Rectal smooth muscle tissue (tissue), 1 donor: ENCODE measurements around the gene C1R.

Experiments used
- H3K27ac ChIP-seq: one replicate; pipeline ENCODE4 v1.7.0; 2013; ENCODE audit warnings: low read depth, low read length, inconsistent platforms
- H3K27me3 ChIP-seq: one replicate; pipeline ENCODE4 v1.7.0; 2013; ENCODE audit warnings: low read length; ENCODE audit not compliant: control insufficient read depth, insufficient read depth
- H3K36me3 ChIP-seq: one replicate; pipeline ENCODE4 v1.7.0; 2013; ENCODE audit warnings: low read length; ENCODE audit not compliant: control insufficient read depth, insufficient read depth
- H3K4me1 ChIP-seq: one replicate; pipeline ENCODE4 v1.7.0; 2013; ENCODE audit warnings: low read length; ENCODE audit not compliant: control insufficient read depth, insufficient read depth
- H3K4me3 ChIP-seq: one replicate; pipeline ENCODE4 v1.7.0; 2013; ENCODE audit warnings: low read length
- H3K9ac ChIP-seq: one replicate; pipeline ENCODE4 v1.7.0; 2013; ENCODE audit warnings: low read length

The C1R gene

GRCh38 chr12:7092229-7092985 is at the start of gene C1R:
Gene C1R (minus strand): TSS chr12:7092445. CDS start chr12:7092388, 57 bp downstream.
- H3K9ac ChIP-seq, result peak within 1 kb of the TSS; percentile 16
- H3K27me3 ChIP-seq, result no peaks in the 10 kb centered on the region
- peak within 1 kb of the TSS; percentile 58 for H3K4me3 ChIP-seq
- H3K27ac ChIP-seq, result peak within 1 kb of the TSS; percentile 71
- H3K36me3 ChIP-seq, result no peaks in the 10 kb centered on the region
- H3K4me1 ChIP-seq, result peaks cover 11% of the 10 kb centered on the region

- Histone ChIP-seq H3K9ac (no peak overlapping the region), H3K4me3 (no peak overlapping the region), H3K4me1 (no peaks in the 10 kb centered on the region), H3K27ac (no peak overlapping the region), H3K36me3 (peaks cover 5% of the 10 kb centered on the region), H3K27me3 (no peaks in the 10 kb centered on the region)
Observed at GRCh38 chr12:7141351-7142005, 49.2 kb upstream of the C1R start.

- no peak overlapping the region for H3K27ac ChIP-seq
- no peaks in the 10 kb centered on the region for H3K27me3 ChIP-seq
- no peak overlapping the region for H3K9ac ChIP-seq
- no peaks in the 10 kb centered on the region for H3K4me1 ChIP-seq
- no peak overlapping the region for H3K4me3 ChIP-seq
- peaks cover 5% of the 10 kb centered on the region for H3K36me3 ChIP-seq
Observed at GRCh38 chr12:7139200-7139599, 47.0 kb upstream of the C1R start.

- peaks cover 5% of the 10 kb centered on the region for H3K36me3 ChIP-seq
- no peaks in the 10 kb centered on the region for H3K27me3 ChIP-seq
- no peak overlapping the region for H3K9ac ChIP-seq
- no peak overlapping the region for H3K27ac ChIP-seq
- H3K4me3 ChIP-seq, result no peak overlapping the region
- H3K4me1 ChIP-seq, result no peaks in the 10 kb centered on the region
Observed at GRCh38 chr12:7137908-7138307, 45.7 kb upstream of the C1R start.

GRCh38 chr12:7136676-7137075 is 44.4 kb upstream of the C1R start:
- no peaks in the 10 kb centered on the region for H3K27me3 ChIP-seq
- no peak overlapping the region for H3K9ac ChIP-seq
- H3K4me3 ChIP-seq, result no peak overlapping the region
- H3K36me3 ChIP-seq, result peaks cover 5% of the 10 kb centered on the region
- no peak overlapping the region for H3K27ac ChIP-seq
- no peaks in the 10 kb centered on the region for H3K4me1 ChIP-seq

GRCh38 chr12:7136071-7136470 is 43.8 kb upstream of the C1R start:
- H3K27me3 ChIP-seq, result no peaks in the 10 kb centered on the region
- no peak overlapping the region for H3K4me3 ChIP-seq
- no peak overlapping the region for H3K9ac ChIP-seq
- H3K36me3 ChIP-seq, result peaks cover 2% of the 10 kb centered on the region
- no peak overlapping the region for H3K27ac ChIP-seq
- no peaks in the 10 kb centered on the region for H3K4me1 ChIP-seq

- Histone ChIP-seq H3K4me3 (no peak overlapping the region), H3K27me3 (no peaks in the 10 kb centered on the region), H3K4me1 (peaks cover under 1% of the 10 kb centered on the region), H3K9ac (no peak overlapping the region), H3K36me3 (peaks cover 2% of the 10 kb centered on the region), H3K27ac (no peak overlapping the region)
Observed at GRCh38 chr12:7134396-7135166, 42.3 kb upstream of the C1R start.

GRCh38 chr12:7131502-7131866 is 39.2 kb upstream of the C1R start:
- Histone ChIP-seq H3K27ac (no peak overlapping the region), H3K4me3 (peak overlapping the region; percentile 78), H3K4me1 (peaks cover 6% of the 10 kb centered on the region), H3K36me3 (no peaks in the 10 kb centered on the region), H3K27me3 (no peaks in the 10 kb centered on the region), H3K9ac (no peak overlapping the region)

- H3K27ac ChIP-seq, result no peak overlapping the region
- H3K36me3 ChIP-seq, result no peaks in the 10 kb centered on the region
- H3K4me3 ChIP-seq, result peak overlapping the region; percentile 78
Observed at GRCh38 chr12:7130701-7131501, 38.7 kb upstream of the C1R start.

GRCh38 chr12:7129872-7130691 is 37.8 kb upstream of the C1R start, which contains the start of gene CLSTN3:
Gene CLSTN3 (plus strand): TSS chr12:7130371. CDS start chr12:7130649, 278 bp downstream.
- Histone ChIP-seq H3K27me3 (no peaks in the 10 kb centered on the region), H3K36me3 (no peaks in the 10 kb centered on the region), H3K27ac (no peak within 1 kb of the TSS), H3K4me1 (peaks cover 6% of the 10 kb centered on the region), H3K9ac (peak within 1 kb of the TSS; percentile 82), H3K4me3 (peak within 1 kb of the TSS; percentile 78)

More at GRCh38 chr12:7130701-7131501, 38.7 kb upstream of the C1R start:
- no peaks in the 10 kb centered on the region for H3K27me3 ChIP-seq
- H3K9ac ChIP-seq, result peak overlapping the region; percentile 82
- H3K4me1 ChIP-seq, result peaks cover 6% of the 10 kb centered on the region

GRCh38 chr12:7129287-7129871 is 37.1 kb upstream of the C1R start:
- H3K4me3 ChIP-seq, result peak overlapping the region; percentile 78
- no peaks in the 10 kb centered on the region for H3K36me3 ChIP-seq
- no peaks in the 10 kb centered on the region for H3K27me3 ChIP-seq
- H3K27ac ChIP-seq, result no peak overlapping the region
- H3K4me1 ChIP-seq, result peaks cover 6% of the 10 kb centered on the region
- peak overlapping the region; percentile 28 for H3K9ac ChIP-seq
